ENCODE results near the gene RFT1.

RFT1 gene

GRCh38 chr3:53113293-53114010, 16.8 kb downstream of the RFT1 start:
- Histone ChIP-seq H3K27ac (peak overlapping the region; percentile 96), H3K27me3 (no peaks in the 10 kb centered on the region), H3K4me3 (ENCODE audit: low read depth in 1 of 2, low read length in 1 of 2) (no peak overlapping the region), H3K36me3 (peaks cover 13% of the 10 kb centered on the region), H3K4me1 (ENCODE audit: control insufficient read depth in 1 of 2, insufficient read depth in 1 of 2, low read depth in 1 of 2, low read length in 1 of 2) (peaks cover 38% of the 10 kb centered on the region in 2 experiments), H3K9me3 (no peaks in the 10 kb centered on the region)
- TF ChIP-seq CTCF (IDR thresholded peaks at IDR 0.05) = no peak

GRCh38 chr3:53111822-53112221, 18.4 kb downstream of the RFT1 start:
- no peak overlapping the region for H3K4me3 ChIP-seq (ENCODE audit: low read depth in 1 of 2, low read length in 1 of 2)
- H3K9me3 ChIP-seq = no peaks in the 10 kb centered on the region
- TF ChIP-seq CTCF (IDR thresholded peaks at IDR 0.05) = no peak
- peaks cover 3% of the 10 kb centered on the region for H3K36me3 ChIP-seq
- H3K4me1 ChIP-seq (ENCODE audit: control insufficient read depth in 1 of 2, insufficient read depth in 1 of 2, low read depth in 1 of 2, low read length in 1 of 2) = peaks cover 38% of the 10 kb centered on the region in 2 experiments
- H3K27me3 ChIP-seq = no peaks in the 10 kb centered on the region
- no peak overlapping the region for H3K27ac ChIP-seq

GRCh38 chr3:53109891-53110771, 20.1 kb downstream of the RFT1 start:
- Histone ChIP-seq H3K27me3 (no peaks in the 10 kb centered on the region), H3K4me3 (ENCODE audit: low read depth in 1 of 2, low read length in 1 of 2) (no peak overlapping the region), H3K27ac (peak overlapping the region; percentile 70), H3K4me1 (ENCODE audit: control insufficient read depth in 1 of 2, insufficient read depth in 1 of 2, low read depth in 1 of 2, low read length in 1 of 2) (peaks cover 26 to 28% of the 10 kb centered on the region in 2 experiments), H3K9me3 (no peaks in the 10 kb centered on the region), H3K36me3 (peaks cover 12% of the 10 kb centered on the region)
- TF ChIP-seq CTCF (IDR thresholded peaks at IDR 0.05) = peak; percentile 66

GRCh38 chr3:53109190-53109589, 21.0 kb downstream of the RFT1 start:
- peaks cover 15% of the 10 kb centered on the region for H3K36me3 ChIP-seq
- H3K27ac ChIP-seq = peak overlapping the region; percentile 70

GRCh38 chr3:53104762-53105161, 25.5 kb downstream of the RFT1 start:
- Histone ChIP-seq H3K27me3 (no peaks in the 10 kb centered on the region), H3K27ac (no peak overlapping the region), H3K9me3 (no peaks in the 10 kb centered on the region), H3K4me3 (ENCODE audit: low read depth in 1 of 2, low read length in 1 of 2) (no peak overlapping the region), H3K4me1 (ENCODE audit: control insufficient read depth in 1 of 2, insufficient read depth in 1 of 2, low read depth in 1 of 2, low read length in 1 of 2) (peaks cover 3 to 4% of the 10 kb centered on the region in 2 experiments), H3K36me3 (peaks cover 49% of the 10 kb centered on the region)
- no peak for TF ChIP-seq CTCF (IDR thresholded peaks at IDR 0.05)

More at GRCh38 chr3:53109190-53109589, 21.0 kb downstream of the RFT1 start:
- Histone ChIP-seq H3K27me3 (no peaks in the 10 kb centered on the region), H3K4me1 (ENCODE audit: control insufficient read depth in 1 of 2, insufficient read depth in 1 of 2, low read depth in 1 of 2, low read length in 1 of 2) (peaks cover 17 to 18% of the 10 kb centered on the region in 2 experiments), H3K4me3 (ENCODE audit: low read depth in 1 of 2, low read length in 1 of 2) (no peak overlapping the region), H3K9me3 (no peaks in the 10 kb centered on the region)
- no peak for TF ChIP-seq CTCF (IDR thresholded peaks at IDR 0.05)
